Measurements from ENCODE around the gene AFMID.

GRCh38 chr17:78226759-78227454, 39.7 kb downstream of the AFMID start:
- TF ChIP-seq ESRRG (CRISPR knock-in tag; IDR thresholded peaks at IDR 0.05): no peak
- TF ChIP-seq RARB (CRISPR knock-in tag; IDR thresholded peaks at IDR 0.05): no peak
- TF ChIP-seq CSRNP3 (CRISPR knock-in tag; IDR thresholded peaks at IDR 0.05): no peak
- TF ChIP-seq ZFP3 (CRISPR knock-in tag; IDR thresholded peaks at IDR 0.05): no peak
- TF ChIP-seq BACH2 (CRISPR knock-in tag; IDR thresholded peaks at IDR 0.05; ENCODE audit: borderline replicate concordance): no peak
- no peak for TF ChIP-seq GLIS3 (CRISPR knock-in tag; IDR thresholded peaks at IDR 0.05)
- TF ChIP-seq PPARA (CRISPR knock-in tag; IDR thresholded peaks at IDR 0.05; ENCODE audit: borderline replicate concordance): no peak
- TF ChIP-seq, protein P1, sequence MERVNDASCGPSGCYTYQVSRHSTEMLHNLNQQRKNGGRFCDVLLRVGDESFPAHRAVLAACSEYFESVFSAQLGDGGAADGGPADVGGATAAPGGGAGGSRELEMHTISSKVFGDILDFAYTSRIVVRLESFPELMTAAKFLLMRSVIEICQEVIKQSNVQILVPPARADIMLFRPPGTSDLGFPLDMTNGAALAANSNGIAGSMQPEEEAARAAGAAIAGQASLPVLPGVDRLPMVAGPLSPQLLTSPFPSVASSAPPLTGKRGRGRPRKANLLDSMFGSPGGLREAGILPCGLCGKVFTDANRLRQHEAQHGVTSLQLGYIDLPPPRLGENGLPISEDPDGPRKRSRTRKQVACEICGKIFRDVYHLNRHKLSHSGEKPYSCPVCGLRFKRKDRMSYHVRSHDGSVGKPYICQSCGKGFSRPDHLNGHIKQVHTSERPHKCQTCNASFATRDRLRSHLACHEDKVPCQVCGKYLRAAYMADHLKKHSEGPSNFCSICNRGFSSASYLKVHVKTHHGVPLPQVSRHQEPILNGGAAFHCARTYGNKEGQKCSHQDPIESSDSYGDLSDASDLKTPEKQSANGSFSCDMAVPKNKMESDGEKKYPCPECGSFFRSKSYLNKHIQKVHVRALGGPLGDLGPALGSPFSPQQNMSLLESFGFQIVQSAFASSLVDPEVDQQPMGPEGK (CRISPR knock-in tag; IDR thresholded peaks at IDR 0.05; ENCODE audit: borderline replicate concordance): no peak
- TF ChIP-seq ARNTL (CRISPR knock-in tag; IDR thresholded peaks at IDR 0.05; ENCODE audit: borderline replicate concordance, low read depth): no peak
- no peak for TF ChIP-seq ZFP30 (CRISPR knock-in tag; IDR thresholded peaks at IDR 0.05)
- TF ChIP-seq OSR1 (CRISPR knock-in tag; IDR thresholded peaks at IDR 0.05): no peak
- TF ChIP-seq TCF4 (CRISPR knock-in tag; IDR thresholded peaks at IDR 0.05; ENCODE audit: borderline replicate concordance): no peak
- TF ChIP-seq, protein P2, sequence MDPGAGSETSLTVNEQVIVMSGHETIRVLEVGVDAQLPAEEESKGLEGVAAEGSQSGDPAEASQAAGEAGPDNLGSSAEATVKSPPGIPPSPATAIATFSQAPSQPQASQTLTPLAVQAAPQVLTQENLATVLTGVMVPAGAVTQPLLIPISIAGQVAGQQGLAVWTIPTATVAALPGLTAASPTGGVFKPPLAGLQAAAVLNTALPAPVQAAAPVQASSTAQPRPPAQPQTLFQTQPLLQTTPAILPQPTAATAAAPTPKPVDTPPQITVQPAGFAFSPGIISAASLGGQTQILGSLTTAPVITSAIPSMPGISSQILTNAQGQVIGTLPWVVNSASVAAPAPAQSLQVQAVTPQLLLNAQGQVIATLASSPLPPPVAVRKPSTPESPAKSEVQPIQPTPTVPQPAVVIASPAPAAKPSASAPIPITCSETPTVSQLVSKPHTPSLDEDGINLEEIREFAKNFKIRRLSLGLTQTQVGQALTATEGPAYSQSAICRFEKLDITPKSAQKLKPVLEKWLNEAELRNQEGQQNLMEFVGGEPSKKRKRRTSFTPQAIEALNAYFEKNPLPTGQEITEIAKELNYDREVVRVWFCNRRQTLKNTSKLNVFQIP (CRISPR knock-in tag; IDR thresholded peaks at IDR 0.05; ENCODE audit: borderline replicate concordance, low read depth): no peak
- no peak for TF ChIP-seq SNAI2 (CRISPR knock-in tag; IDR thresholded peaks at IDR 0.05)

Measured in SK-N-SH treated with all-trans-retinoic acid at 6 μM for 48 hours (cell line).